ENCODE data around the gene POLH.
"Not testable (repeated sequence)": the region's sequence is repeated elsewhere in the genome, so short reads cannot be mapped to it uniquely, and the experiment has no call there.

The POLH gene

GRCh38 chr6:43575772-43576551 is at the start of gene POLH, which contains the start of gene XPO5:
TSS of gene POLH (plus strand) at chr6:43576185. CDS start at chr6:43582320, 6,135 bp downstream.
TSS of gene XPO5 (minus strand) at chr6:43576038. CDS start at chr6:43575864, 174 bp downstream.
- peak; percentile 91 for DNase-seq

- no peak for DNase-seq
These were observed 43.8 kb upstream of the POLH start for GRCh38 chr6:43532201-43532600.

DNA sequence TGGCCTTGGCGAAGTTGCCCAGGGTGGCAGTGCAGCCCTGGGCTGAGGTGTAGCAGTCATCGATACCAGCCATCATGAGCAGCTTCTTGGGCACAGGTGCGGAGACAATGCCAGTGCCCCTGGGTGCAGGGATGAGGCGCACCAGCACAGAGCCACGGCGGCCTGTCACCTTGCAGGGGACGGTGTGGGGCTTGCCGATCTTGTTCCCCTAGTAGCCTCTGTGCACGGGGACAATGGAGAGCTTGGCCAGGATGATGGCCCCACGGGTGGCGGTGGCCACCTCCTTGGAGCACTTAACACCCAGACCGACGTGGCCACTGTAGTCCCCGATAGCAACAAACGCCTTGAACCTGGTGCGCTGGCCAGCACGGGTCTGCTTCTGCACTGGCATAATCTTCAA is 37.0 kb upstream of the POLH start:
- not testable (repeated sequence) for DNase-seq

- not testable (repeated sequence) for DNase-seq
These were observed 36.6 kb upstream of the POLH start for GRCh38 chr6:43539409-43539808.

DNA sequence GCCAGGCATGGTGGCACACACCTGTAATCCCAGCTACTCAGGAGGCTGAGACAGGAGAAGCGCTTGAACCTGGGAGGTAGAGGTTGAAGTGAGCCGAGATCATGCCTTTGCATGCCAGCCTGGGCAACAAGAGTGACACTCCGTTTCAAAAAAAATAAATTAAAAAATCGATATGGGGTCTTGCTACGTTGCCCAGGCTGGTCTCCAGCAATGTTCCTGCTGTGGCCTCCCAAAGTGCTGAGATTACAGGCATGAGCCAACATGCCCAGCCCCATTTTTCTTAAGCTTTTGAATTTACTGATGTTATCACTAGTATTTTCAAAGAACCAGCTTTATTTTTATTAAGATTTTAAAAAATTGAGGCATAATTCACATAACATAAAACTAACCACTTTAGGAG is 35.5 kb upstream of the POLH start:
- DNase-seq: no peak

- no peak for DNase-seq
These were observed 34.1 kb upstream of the POLH start for GRCh38 chr6:43541774-43542471.

GRCh38 chr6:43544461-43544860 is 31.5 kb upstream of the POLH start:
- no peak for DNase-seq

DNA sequence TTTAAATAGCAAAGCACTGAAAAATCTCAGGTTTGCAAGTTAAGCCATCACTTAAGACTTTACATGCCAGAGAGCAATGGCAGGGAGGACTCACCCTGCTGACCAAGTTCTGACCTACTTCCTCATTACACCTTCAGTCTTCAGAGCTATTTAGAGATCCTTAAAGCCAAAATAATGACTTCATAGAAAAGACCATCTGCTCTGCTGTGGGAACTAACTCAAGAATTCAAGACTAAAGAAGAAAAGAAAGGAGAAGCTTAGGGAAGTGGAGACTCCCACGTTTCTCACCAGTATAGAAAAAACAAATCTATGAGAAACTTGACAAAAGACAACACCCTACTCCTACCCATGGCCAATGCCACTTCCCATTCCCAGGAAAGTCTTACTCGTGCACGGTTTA is 28.8 kb upstream of the POLH start:
- no peak for DNase-seq

DNA sequence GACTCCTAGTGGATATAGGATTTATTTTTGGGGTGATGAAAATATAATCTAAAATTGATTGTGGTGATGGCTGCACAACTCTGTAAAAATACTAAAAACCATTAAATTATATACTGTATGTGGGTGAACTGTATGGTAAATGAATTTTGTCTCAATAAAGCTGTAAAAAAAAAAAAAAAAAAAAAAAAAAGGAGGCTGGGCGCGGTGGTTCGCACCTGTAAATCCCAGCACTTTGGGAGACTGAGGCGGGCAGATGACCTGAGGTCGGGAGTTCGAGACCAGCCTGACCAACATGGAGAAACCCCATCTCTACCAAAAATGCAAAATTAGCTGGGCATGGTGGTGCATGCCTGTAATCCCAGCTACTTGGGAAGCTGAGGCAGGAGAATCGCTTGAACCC is 18.4 kb upstream of the POLH start:
- not testable (repeated sequence) for DNase-seq

DNA sequence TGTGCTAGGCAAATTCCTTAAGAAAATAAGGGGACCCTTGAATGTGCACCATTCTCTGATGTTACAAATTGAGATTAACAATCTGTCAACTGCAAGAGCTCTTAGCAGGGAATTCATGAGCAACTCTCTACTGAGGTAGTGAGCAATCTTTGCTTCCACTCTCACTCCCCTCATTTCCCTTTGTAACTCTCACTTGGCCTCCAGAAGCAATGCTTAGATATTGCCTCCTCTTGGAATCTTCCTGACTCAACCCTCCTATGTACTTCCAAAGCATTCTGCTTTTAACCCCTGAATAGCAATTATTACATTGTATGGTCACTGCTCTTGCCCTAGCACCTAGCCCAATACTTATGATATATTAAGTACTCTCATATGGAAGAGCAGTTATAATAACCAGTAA is 16.7 kb upstream of the POLH start:
- DNase-seq: no peak

DNA sequence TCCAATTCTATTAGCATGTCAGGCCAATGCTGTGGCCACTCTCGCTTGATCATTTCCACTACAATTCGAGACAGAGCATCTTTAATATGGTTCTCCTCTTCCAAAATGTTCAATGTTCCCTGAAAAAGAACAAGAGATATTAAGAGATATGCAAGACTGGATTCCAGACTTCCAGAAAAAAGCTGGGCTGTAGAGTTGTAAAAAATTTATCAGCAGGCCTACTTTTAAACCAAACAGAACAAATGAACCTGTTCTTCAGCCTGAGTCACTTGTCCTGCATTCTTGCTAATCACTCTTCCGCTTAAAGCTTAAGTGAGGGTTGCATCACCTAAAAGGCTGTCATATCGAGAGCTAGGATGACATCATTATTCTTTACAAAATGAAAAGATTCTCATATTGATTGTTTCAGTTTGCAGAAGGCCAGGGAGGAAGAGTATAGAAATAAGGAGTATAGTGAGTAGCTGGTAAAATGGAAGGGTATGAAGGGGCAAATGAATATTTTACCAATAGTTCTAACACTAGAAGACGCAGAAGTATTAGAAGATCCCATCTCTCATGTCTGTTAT is 5.0 kb upstream of the POLH start:
- no peak for DNase-seq

- DNase-seq: no peak
These were observed 4.0 kb upstream of the POLH start for GRCh38 chr6:43572015-43572414.

DNA sequence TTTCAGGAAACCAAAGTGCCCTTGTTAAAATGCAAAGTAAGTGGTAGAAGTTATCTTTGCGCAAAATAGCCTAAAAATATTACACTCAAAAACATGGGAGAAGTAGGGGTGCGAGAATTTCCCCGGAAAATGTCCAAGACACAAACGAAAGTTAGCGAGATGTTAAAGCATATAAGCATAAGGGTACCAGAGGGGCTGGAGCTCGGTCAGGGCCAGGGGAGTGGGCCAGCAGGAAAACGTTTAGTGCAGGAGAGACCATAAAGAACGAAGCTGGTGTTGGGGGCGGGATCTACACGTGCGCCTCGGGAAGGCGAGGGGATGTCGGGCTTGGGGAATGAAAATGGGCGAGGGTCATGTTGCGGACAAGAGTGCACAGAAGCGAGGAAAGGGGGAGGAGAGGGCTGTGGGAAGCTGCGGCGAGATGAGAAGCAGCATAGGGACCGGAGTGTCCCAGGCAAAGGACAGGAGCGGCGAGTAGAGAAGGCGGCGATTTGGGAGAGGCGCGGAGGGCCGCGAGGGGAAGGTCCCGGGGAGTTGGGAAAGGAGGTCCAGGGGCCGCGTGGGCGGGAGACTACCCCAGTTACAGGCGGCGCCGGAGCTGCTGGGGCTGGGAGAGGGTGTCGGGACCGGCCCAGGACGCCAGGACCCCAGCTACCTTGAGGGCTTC is 747 bp upstream of the POLH start:
- peak; percentile 25 for DNase-seq

DNA sequence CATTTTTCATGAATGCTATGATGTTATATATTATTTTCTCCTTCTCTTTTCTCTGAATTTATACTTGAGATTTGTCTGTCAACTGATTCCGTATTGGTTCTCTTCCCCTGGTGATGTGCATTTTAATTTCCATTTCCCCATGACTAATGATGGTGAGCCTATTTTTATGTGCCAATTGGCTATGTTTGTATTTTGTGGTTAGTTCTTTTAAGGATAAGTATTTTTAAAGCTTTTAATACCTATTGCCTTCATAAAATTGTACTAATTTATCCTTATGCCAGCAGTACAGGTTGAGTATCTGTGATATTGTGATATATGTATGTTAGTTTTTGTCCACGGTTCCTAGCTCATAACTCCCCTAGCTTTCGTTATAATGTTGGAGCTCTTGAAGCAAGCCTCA is 2.8 kb downstream of the POLH start:
- DNase-seq: no peak

DNA sequence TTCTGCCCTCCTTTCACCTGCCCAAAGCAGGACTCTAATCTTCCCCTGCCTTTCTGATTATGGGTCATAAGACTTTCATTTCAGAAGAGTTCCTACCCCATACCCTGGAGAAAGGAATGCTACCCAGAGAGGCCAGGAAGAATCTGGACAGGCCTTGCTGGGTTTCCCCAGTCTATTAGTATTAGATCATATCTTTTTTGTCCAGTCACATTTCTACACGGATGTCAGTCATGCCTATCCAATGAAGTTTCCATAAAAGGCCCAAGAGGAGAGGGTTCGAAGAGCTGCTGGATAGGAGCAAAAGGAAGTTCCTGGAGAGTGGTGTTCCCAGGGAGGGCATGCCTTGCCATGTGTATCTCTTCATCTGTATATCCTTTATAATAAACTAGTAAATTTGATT is 3.2 kb downstream of the POLH start:
- DNase-seq: no peak

GRCh38 chr6:43582911-43583310 is 6.9 kb downstream of the POLH start:
- no peak for DNase-seq

DNA sequence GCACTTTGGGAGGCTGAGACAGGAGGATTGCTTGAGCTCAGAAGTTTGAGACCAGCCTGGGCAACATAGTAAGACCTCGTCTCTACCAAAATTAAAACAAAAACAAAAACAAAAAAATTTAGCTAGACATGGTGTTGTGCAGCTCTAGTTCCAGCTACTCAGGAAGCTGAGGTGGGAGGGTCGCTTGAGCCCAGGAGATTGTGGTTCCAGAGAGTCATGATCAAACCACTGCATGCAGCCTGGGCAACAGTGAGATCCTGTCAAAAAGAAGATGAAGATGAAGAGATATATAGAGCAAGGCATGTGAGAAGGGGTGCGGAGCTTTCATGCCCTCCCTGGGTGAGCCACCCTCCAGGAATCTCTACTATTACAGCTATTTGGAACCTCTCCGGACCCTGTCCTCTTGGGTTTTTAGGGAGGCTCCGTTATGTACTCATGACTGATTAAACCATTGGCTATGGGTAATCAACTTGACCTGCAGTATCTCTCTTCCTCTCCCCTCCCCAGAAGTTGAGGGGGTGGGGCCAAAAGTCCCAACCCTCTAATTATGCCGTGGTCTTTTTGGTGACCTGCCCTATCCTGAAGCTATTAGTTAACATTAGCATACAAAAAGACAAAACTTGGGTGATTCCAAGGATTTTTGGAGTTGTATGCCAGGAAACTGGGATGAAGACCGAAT is 9.0 kb downstream of the POLH start:
- no peak for DNase-seq

- DNase-seq: no peak
These were observed 12.2 kb downstream of the POLH start for GRCh38 chr6:43588194-43588593.

DNA sequence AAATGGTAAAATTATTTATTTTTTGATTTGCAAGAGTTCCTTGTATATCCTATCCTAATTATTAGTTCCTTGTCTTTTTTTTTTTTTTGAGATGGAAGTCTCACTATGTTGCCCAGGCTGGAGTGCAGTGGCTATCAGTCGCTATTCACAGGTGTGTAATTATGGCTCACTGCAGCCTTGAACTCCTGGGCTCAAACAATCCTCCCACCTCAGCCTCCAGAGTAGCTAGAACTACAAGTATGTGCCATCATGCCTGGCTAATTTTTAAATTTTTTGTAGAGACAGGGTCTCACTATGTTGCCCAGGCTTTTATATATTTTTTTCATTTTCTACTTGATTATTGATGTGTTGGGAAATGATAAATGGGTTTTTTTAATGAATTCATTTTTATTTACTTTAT is 13.6 kb downstream of the POLH start:
- not testable (repeated sequence) for DNase-seq

- no peak for DNase-seq
These were observed 18.0 kb downstream of the POLH start for GRCh38 chr6:43593938-43594337.

- DNase-seq: no peak
These were observed 24.6 kb downstream of the POLH start for GRCh38 chr6:43600595-43600994.

- DNase-seq: no peak
These were observed 28.2 kb downstream of the POLH start for GRCh38 chr6:43604174-43604573.

- DNase-seq: no peak
These were observed 30.0 kb downstream of the POLH start for GRCh38 chr6:43606019-43606418.

All from DMS79 treated with DMSO at 0.1 percent for 48 hours (cell line).